ENCODE results near the gene COBLL1.

DNA sequence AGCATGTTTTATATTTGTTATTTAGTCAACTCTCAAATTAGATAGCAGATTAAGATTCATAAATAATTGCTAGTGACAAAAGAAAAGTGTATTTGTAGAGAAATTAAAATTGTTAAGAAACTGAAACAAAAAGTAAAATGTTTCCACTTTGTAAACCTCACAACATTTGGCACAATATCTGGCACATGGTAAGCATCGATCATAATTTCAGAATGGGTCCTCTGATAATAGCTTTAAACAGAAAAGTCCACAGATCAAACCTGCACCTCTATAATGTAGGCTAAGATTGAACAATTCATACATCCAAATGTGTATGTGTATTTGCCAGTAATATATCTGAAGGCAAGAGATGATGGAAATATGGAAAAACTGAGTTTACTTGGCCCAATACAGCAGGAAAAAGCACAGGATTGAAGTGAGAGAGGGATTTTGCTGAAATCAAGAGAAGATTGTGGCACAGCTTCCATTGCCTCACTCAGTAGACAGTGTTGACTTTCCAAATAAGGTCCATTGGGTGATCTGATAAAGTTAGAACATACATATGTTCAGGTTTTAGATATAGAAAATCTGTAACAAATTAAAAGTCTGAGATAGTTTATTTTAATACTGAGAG lies 39.4 kb downstream of the COBLL1 start:
- TF ChIP-seq CTCF (IDR thresholded peaks at IDR 0.05; ENCODE audit: poor library complexity): no peak
- no peak for TF ChIP-seq EZH2 (IDR thresholded peaks at IDR 0.05; ENCODE audit: borderline replicate concordance)

Measured in hepatocyte (in vitro differentiated cells).